Kidney tubule cell (primary cell): ENCODE data around the gene CLCN7.
"Not testable (repeated sequence)": the region's sequence is repeated elsewhere in the genome, so short reads cannot be mapped to it uniquely, and the experiment has no call there.

ENCODE experiments used
- DNase-seq: peaks from one replicate; pipeline ENCODE4 v3.0.0-alpha.2; 2018; ENCODE audit warnings: low spot score

CLCN7 gene

DNA sequence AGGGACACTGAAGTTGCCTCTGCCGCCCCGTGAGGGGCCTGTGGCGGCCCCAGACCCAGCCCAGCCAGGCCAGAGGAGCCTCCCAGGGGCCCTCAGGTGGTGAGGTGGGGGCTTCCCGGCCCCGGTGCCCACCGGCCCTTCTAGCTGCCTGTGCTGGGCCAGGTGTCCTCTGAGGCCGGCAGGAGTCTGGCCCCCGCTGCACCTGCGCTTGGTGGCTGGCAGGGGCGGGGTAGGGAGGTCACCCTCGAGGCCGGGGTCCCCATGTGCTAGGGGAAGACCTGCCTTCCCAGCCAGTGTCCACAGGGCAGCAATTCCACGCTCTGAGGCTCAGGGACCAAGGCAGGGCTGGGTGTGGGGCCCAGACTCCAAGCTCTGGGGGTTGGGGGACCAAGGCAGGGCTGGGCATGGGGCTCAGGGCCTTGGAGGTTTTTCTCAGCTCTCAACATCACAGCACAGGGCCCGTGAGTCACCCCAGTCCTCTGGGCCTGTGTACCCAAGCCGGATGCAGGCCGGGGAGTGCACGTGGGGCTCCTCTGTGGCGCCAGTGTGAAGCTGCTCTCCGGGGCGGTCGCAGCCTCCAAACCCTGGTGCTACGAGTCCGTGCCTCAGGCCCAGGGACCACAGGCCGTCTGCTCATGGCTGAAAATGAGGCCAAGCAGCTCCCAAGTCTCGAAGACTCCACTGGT is 29.2 kb downstream of the CLCN7 start:
- no peak for DNase-seq

- no peak for DNase-seq
These were observed 29.9 kb downstream of the CLCN7 start for GRCh38 chr16:1444730-1445517.

DNA sequence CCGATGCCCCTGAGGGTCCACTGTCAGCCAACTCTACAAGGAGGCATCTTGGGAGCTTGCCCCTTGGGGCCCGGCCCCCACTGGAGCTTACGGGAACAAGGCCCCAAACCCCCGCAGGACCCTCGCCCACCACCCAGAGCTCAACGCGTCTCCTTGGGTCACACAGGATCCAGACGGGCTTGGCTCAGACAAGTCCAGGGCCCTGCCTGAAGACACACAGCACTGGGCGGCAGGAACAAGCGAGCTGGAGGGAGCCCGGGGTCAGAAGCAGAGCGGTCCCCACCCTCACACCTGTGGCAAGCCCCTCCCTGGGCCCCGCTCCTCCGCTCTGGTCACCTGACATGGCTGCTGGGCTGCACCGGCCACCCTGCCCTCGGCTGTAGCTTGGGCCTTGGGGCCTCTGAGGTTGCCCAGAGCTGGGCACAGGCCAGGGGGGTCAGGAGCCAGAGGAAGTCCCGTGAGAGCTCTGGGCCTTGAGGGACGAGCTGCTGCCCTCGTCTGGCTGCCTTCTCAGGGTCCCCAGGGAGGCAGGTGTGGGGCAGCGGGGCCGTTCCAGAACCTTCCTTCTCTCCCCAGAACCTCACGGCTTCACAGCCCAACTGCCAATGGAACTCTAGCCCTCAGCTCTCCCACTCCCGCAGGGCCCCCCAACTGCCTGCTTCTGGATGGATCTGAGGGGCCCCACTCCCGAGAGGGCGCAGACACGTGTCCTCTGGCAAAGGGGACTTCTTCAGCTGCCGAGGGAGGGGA is 30.7 kb downstream of the CLCN7 start, which contains the start of gene CCDC154:
Gene CCDC154 (minus strand): TSS at position 577 of the 750 bp plus-strand sequence. CDS start 234 bp downstream, at position 343.
- no peak for DNase-seq

GRCh38 chr16:1443403-1443973 is 31.3 kb downstream of the CLCN7 start:
- no peak for DNase-seq

DNA sequence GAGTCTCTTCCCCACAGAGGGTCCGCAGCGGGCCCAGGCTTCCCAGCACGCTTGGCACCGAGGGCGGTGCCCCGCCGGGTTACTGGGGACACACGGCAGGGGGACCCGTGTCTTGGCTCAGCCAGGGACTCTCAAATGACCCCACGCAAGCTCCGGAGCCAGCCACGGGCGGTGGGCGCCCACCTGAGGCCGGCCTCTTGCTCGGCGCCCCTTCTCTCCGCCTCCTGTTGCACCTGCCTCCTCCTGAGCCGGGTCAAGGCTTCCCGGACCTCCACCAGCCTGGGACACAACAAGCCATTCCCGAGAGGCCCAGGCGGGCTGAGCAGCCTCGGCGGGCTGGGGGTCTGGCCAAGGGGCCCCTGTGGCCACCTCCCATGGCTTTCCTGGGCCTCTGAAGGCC is 32.1 kb downstream of the CLCN7 start:
- DNase-seq: no peak

- no peak for DNase-seq
These were observed 33.4 kb downstream of the CLCN7 start for GRCh38 chr16:1441391-1441829.

DNA sequence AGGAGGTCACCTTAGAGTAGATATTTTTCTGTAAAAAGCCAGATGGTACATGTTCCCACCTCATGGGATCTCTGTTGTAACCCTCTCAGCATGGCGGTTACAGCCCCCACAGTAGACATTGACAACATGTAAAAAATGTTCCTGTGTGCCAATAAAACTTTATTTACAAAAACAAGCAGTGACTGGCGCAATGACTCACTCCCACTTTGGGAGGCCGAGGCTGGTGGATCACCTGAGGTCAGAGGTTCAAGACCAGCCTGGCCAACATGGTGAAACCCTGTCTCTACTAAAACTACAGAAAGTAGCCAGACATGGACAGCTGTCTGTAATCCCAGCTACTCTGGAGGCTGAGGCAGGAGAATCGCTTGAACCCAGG is 35.1 kb downstream of the CLCN7 start:
- DNase-seq: not testable (repeated sequence)

DNA sequence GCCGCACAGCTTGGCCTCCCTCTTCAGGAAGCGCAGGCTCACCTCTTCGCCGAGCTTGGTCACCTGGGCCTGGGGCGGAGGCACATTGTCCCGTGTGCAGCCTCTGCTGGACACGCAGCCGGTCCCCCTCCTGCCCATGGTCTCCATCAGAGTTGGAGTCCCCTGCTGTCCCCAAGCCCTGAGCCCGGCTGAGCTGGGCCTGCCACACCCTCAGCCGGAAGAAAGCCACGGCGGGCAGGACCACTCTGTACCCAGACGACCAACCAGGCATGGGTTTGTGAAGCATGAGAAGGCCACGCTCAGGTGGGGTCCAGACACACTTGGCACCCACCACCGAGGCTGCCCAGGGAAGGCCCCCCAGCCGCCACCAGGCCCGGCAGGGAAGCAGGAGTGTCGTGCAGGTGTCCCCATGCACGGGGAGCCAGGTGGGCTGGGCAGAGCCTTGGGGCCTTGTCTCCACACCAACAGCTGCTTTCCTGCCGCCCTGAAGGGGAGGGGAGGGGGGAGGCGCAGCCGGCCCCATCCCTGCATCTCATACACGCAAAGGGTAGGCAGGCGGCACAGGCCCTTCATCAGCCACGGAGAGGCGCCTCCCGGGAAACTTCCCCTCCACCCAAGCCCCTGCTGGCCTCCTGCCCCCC is 35.6 kb downstream of the CLCN7 start:
- no peak for DNase-seq

DNA sequence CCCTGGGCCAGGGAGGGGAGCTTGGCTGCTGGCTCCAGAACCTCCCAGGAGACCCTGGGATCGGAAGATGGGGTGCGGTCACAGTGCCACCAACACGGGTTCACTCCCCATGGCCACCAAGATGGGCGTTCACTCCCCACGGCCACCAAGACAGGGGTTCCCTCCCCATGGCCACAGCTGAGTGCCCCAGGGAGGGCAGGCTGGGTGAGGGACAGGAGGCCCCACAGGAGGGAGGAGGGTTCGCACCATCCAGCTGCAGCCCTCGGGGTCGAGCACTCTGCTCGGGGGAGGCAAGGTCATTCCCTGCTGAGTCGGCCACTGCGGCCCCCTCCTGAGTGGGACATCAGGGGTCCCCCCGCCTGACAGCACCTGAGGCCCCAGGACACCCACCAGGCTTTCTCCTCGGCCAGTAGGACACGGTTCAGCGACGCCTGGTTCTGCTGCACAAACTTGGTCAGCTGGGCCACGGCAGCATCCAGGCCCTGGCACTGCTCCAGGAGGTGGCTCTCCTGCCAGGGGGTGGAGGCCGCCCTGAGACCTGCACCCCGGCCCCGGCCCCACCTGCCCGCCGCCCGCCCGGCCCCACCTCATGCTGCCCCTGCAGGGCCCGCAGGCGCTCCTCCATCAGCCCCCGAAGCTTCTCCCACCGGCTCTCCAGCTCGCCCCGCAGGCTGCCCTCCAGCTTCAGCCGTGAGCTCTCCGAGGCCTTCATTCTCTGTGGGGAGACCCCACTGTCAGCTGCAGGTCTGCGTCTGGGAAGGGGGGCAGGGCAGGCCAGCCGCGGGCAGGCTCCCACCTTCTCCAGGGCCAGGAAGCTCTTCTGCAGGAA is 36.4 kb downstream of the CLCN7 start:
- DNase-seq: no peak

DNA sequence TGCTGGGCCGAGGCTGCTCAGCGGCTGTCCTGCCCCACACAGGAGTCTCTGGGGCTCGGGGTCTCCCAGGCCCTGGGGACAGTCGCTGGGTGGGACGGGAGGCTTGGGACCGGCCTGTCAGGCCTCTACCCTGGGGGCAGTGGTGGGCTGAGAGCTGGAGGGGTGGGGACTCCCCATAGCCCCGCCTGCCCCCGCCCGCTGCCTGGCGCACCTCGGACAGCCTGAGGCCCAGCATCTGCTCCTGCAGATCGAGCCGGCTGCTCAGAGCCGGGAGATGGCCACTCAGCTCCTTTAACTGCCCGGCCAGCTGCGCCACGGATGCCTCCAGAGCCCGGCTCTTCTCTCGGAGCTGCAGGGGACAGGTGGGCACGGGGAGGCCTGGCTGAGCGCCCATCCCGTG is 37.2 kb downstream of the CLCN7 start:
- DNase-seq: no peak

DNA sequence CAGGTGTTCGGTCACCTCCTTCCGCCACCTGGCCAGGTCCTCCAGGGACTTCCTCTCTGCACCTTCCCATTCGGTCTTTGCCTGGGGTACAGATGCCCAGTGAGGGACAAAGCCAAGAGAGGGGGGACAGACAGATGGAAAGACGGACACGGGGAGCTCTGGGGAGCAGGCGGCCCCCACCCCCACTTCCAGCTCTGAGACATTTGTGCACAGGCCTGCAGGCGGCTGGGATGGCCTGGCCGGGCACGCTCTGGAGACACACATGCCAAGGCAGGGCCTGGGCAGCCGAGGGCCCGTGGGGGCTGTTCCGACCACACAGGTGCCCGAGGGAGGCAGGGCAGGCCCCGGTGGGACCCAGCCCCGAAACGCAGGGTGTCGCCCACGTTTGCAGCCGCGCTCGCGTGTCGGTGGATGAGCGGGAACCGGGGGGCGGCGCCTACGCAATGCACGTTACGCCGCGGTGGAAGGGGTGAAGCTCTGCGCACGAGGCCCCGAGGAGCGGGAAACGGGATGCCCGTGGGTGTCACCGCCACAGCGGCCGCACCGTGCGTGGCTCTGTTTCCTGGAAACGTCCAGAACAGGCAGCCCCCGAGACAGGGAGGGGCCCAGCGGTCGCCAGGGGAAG is 38.0 kb downstream of the CLCN7 start:
- DNase-seq: no peak

DNA sequence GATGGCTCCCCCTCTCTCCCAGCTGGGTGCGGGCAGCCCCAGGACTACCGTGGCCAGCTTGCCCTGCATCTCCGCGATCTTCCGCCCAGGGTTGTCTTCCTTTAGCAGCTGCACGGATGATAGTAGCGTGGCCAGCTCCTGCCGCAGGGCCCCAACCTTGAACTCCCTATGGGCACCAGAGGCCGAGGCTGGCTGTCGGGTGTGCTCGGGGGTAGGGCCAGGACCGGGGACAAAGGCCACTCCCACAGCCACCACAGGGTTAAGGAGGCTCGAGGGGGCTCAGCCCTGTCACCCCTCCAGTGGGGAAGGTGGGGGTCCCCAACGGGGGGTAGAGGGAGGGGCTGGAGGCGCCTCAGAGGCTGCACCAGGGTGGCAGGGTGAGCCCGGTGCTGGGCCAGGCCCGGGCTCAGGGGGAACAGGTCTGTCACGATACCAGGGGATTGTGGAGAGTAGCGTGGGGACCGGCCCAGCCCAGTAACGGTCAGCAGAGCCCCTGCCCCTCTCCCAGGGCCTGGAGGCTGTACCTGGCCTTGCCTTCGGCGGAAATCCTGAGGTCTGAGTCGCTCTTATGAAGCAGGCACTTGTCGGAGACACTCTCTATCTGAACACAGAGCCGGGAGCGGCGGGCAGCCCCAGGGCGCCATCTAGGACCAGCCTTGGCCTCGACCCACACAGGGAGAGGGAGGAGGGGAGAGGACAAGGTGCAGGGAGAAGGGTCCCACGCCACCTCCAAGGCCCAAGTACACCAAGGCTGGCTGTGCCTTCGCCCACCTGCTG is 38.7 kb downstream of the CLCN7 start:
- no peak for DNase-seq

DNA sequence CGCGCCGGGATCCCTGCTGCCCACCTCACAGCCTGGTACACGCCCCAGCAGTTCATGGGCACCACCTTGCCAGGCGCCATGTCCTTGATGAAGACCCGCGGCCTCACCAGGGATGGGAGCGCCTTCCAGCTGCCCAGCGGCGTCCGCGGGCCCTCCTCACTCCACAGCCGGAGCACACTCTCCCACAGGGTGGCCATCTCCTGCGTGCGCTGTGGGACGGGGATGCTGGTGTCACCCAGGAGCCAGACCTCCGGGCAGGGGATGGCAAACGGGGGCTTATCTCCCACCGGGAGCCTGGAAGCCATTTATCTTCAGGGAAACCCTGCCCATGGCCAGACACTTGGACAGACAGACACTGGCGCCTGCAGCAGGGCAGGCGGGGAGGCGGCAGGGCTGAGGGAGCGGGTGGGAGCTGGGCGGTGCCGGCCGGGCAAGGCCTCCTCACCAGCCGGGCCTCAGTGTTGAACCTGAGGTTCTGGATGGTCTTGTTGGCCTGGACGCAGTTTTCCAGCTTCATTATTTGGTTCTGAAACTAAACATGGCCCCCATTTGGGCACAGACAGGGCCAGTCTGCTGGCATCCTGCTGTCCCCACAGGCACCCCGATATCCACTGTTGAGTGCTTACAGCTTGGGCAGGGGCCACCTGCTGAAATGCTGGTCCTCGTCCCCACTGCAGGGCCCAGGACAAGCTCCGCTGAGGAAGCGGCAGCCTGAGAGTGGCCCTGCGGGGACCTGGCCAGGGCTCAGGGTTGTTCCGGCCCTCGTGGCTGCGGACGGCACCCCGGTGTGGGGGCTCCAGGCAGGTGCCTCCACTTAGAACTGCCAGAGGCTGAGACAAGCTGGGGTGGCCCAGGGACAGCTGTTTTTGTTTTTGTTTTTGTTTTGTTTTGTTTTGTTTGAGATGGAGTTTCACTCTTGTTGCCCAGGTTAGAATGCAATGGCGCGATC is 39.9 kb downstream of the CLCN7 start:
- no peak for DNase-seq

DNA sequence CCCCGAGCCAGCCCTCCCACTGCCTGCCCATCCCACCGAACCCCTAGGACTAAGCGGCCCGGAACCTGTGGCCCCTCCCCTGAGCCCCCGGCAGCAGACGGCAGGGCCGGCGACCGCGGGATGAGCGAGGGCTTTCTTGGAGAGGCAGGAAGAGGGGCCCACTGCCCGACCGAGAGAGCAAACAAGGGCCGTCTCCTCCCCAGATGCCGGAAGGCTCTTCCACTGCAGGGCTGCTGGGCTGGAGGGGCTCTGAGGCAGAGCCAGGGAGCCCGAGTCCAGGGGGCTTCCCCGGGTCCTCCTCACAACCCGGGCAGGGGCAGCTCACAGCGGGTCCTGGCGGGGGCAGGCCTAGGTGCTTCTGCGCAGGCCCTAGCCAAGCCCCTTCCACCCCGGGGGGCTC is 41.1 kb downstream of the CLCN7 start:
- no peak for DNase-seq

DNA sequence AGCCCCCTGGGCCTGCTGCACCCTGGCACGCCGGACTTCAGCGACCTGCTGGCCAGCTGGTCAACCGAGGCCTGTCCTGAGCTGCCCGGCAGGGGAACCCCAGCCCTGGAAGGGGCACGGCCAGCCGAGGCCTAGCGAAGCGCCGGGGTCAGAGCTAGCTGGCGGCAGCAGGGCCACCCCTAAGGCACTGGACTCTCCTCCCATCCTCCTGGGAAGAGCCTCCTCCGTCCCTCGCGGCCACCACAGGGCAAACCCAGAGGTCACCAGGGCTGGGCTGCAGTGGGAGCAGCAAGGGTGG is 41.6 kb downstream of the CLCN7 start:
- no peak for DNase-seq

- no peak for DNase-seq
These were observed 42.2 kb downstream of the CLCN7 start for GRCh38 chr16:1432388-1433262.

- DNase-seq: no peak
These were observed 43.1 kb downstream of the CLCN7 start for GRCh38 chr16:1431497-1432270.
